ENCODE measurements around the gene PDPN. TPM values are rescaled to one million over a fixed set of nuclear protein-coding genes. Genes with fewer than 3 reads are reported as not detected.

Gene PDPN
- total RNA-seq, 2 donors from 2014 or later = 7.5 to 9.9 TPM

DNA sequence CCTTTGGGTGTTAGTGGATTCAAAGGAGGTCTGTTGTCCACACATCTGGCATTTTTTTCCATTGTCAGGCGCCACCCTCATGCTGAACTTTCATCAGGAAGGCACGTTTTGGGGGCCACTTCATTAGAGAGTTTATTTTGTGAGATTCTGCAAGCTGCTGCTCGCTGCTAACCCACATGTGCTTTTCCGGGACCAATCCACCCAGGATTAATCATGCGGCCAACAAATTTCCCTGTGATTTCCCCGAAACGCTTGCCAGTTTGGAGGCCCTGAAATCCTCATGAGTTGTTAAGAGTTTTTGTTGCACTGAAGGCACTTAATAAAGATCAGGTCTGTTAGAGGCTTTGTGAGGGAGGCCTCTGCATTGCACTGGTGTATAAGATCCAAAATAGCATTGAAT lies 2.4 kb downstream of the PDPN start:
- WGBS, 2 donors = 69 to 71% methylated on average over 7 of the region's 7 CpGs
- Histone ChIP-seq H3K9me3 (no peaks in the 10 kb centered on the region), H3K4me3 (no peak overlapping the region), H3K27me3 (peaks cover 0 to 4% of the 10 kb centered on the region in 2 donors), H3K27ac (no peak overlapping the region), H3K36me3 (replicated peaks in 1 of 2; ENCODE audit: insufficient read depth in 1 of 2, low read depth in 2 of 2) (no peaks in the 10 kb centered on the region), H3K4me1 (peaks cover 5% of the 10 kb centered on the region)
- no peak for ATAC-seq
- TF ChIP-seq CTCF (IDR thresholded peaks at IDR 0.05) (no peak), POLR2A (IDR thresholded peaks at IDR 0.05) (no peak)
- intact Hi-C loops (cut with DNase I) = no loop called here
- DNase-seq = no peak

DNA sequence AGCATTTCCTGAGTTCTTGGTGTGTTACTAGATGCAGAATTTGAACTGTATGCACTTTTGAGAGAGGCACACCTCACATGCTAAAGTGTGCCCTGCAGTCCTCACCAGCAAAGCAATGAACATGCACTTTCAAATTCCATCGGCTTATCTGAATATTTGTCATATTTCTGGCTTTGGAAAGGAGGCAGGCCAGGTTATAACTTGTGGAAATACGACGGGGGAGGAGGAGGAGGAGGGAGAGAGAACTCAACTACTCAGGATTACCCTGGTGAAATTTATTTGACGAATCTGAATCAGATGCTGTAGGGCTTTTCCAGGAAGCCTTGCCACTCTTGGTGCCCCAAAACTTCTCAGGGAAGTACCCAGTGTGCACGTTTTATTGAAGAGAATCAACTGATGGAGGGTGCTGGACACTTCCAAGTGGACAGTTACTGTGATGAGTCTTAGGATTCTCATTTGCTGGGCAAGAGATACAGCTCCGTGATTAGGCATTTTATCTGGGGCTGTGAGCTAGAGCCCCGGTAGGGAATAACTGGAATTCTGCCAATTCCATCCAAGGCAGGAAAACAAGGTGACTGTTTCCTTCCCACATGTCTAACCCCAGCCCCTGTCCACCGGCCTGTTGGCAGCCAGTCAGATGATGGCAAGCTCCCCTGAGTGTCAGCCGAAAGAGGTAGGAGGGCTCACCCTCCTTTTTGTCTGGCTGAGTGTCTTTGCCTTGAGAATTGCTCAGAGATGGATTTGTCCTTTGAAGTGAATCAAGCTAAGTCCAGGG lies 3.8 kb downstream of the PDPN start:
- Histone ChIP-seq H3K27ac (no peak overlapping the region), H3K27me3 (peaks cover 0 to 4% of the 10 kb centered on the region in 2 donors), H3K4me3 (no peak overlapping the region), H3K36me3 (replicated peaks in 1 of 2; ENCODE audit: insufficient read depth in 1 of 2, low read depth in 2 of 2) (no peaks in the 10 kb centered on the region), H3K4me1 (peaks cover 5% of the 10 kb centered on the region), H3K9me3 (no peaks in the 10 kb centered on the region)
- ATAC-seq = no peak
- TF ChIP-seq POLR2A (IDR thresholded peaks at IDR 0.05) = no peak
- TF ChIP-seq CTCF (IDR thresholded peaks at IDR 0.05) = no peak
- WGBS, 2 donors = 14 to 15% methylated on average over 9 of the region's 9 CpGs
- intact Hi-C loops (cut with DNase I) = no loop called here
- DNase-seq = no peak

DNA sequence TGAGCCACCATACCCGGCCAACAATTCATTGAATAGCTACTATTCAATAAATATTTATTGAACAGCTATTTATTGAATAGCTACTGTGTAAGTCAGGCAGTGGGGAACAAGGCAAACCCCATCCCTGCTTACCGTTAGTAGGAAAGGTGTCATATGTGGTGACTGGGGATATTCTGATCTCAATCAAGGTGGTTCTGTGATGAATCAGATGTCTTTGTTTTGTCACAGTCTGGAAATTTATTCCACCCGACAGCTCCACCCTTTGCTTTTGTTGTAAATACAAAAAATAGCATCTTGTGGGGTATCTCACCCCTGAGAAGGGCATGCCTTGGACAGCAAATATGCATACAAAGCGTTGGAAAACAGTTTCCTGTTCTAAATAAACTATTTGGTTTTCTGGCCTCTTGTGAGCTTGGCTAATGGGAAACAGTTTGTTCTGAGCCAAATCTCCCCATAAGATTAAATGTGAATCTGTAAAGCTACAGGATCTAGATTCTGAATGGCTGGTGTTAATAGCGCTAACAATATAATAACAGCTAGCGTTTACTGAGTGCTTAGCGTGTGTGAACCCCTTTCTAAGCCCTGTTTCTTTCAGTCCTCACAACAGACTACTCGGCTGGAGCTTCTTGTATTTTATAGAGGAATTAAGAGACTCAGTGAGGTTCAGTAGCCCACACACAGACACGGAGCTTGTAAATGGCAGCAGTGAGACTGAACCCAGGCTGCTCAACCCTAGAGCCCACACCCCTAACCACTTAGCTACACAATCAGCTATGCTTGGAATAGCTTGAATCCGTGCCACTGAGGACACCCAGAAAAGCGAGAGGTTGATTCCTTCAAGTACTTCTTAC lies 5.5 kb downstream of the PDPN start:
- ATAC-seq = no peak
- intact Hi-C loops (cut with DNase I) = no loop called here
- Histone ChIP-seq H3K4me3 (no peak overlapping the region), H3K27me3 (no peaks in the 10 kb centered on the region), H3K27ac (no peak overlapping the region), H3K9me3 (no peaks in the 10 kb centered on the region), H3K36me3 (replicated peaks in 1 of 2; ENCODE audit: insufficient read depth in 1 of 2, low read depth in 2 of 2) (no peaks in the 10 kb centered on the region), H3K4me1 (no peaks in the 10 kb centered on the region)
- TF ChIP-seq POLR2A (IDR thresholded peaks at IDR 0.05) (no peak), CTCF (IDR thresholded peaks at IDR 0.05) (no peak)
- DNase-seq = no peak
- WGBS, 2 donors = 69 to 74% methylated on average over 9 to 11 of the region's 11 CpGs

DNA sequence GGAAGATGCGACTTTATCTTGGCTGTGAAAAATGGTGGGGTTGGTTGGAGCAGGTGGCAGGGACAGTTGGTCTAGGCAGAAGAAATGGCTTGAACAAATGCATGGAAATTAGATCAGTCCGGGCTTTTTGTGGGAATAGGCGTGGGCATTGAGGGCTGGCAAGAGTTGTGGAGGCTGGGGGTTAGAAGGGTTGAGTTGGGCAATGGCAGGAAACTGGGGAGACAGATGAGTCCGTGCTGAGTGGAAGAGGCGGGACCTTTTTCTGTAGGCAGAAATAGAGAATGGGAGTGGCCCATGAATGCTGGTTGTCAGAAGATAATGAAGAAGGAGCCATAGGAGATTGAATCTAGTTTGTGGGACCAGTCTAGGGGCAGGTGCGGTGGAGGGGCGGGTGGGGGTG lies 6.9 kb downstream of the PDPN start:
- Histone ChIP-seq H3K4me3 (no peak overlapping the region), H3K27ac (no peak overlapping the region), H3K9me3 (no peaks in the 10 kb centered on the region), H3K4me1 (no peaks in the 10 kb centered on the region), H3K36me3 (replicated peaks in 1 of 2; ENCODE audit: insufficient read depth in 1 of 2, low read depth in 2 of 2) (no peaks in the 10 kb centered on the region), H3K27me3 (no peaks in the 10 kb centered on the region)
- no peak for ATAC-seq
- no peak for DNase-seq
- intact Hi-C loops (cut with DNase I) = no loop called here
- 57 to 72% methylated on average over 7 of the region's 7 CpGs for WGBS, 2 donors
- TF ChIP-seq POLR2A (IDR thresholded peaks at IDR 0.05) (no peak), CTCF (IDR thresholded peaks at IDR 0.05) (no peak)

Measured in body of pancreas (tissue), 4 donors.